ENCODE measurements around the gene MARCHF10. TPM values are rescaled to one million over a fixed set of nuclear protein-coding genes. Genes with fewer than 3 reads are reported as not detected.
"Not testable (repeated sequence)": the region's sequence is repeated elsewhere in the genome, so short reads cannot be mapped to it uniquely, and the experiment has no call there.

Gene MARCHF10
- total RNA-seq = not detected

- DNase-seq (ENCODE audit: low spot score) = no peak
- no peak for ATAC-seq
Observed at GRCh38 chr17:62807812-62808575, at the start of gene MARCHF10. Gene MARCHF10 (minus strand): TSS chr17:62808314. CDS start chr17:62801735, 6,579 bp downstream.

GRCh38 chr17:62857526-62857925 lies 49.4 kb upstream of the MARCHF10 start:
- ATAC-seq (no peak), DNase-seq (ENCODE audit: low spot score) (no peak)

- ATAC-seq = no peak
Observed at GRCh38 chr17:62856594-62856993, 48.5 kb upstream of the MARCHF10 start.

GRCh38 chr17:62855156-62855555 lies 47.0 kb upstream of the MARCHF10 start:
- ATAC-seq (no peak), DNase-seq (ENCODE audit: low spot score) (no peak)

More at GRCh38 chr17:62856594-62856993, 48.5 kb upstream of the MARCHF10 start:
- DNase-seq (ENCODE audit: low spot score) = no peak

- ATAC-seq = no peak
Observed at GRCh38 chr17:62854098-62854680, 46.1 kb upstream of the MARCHF10 start.

GRCh38 chr17:62852195-62852594 lies 44.1 kb upstream of the MARCHF10 start:
- no peak for ATAC-seq
- no peak for DNase-seq (ENCODE audit: low spot score)

More at GRCh38 chr17:62854098-62854680, 46.1 kb upstream of the MARCHF10 start:
- DNase-seq (ENCODE audit: low spot score) = no peak

- not testable (repeated sequence) for ATAC-seq
Observed at GRCh38 chr17:62849591-62850415, 41.7 kb upstream of the MARCHF10 start.

GRCh38 chr17:62848334-62848733 lies 40.2 kb upstream of the MARCHF10 start:
- ATAC-seq (no peak), DNase-seq (ENCODE audit: low spot score) (no peak)

More at GRCh38 chr17:62849591-62850415, 41.7 kb upstream of the MARCHF10 start:
- not testable (repeated sequence) for DNase-seq (ENCODE audit: low spot score)

- no peak for DNase-seq (ENCODE audit: low spot score)
- no peak for ATAC-seq
Observed at GRCh38 chr17:62847426-62847825, 39.3 kb upstream of the MARCHF10 start.

GRCh38 chr17:62840871-62841270 lies 32.8 kb upstream of the MARCHF10 start:
- DNase-seq (ENCODE audit: low spot score) (no peak), ATAC-seq (no peak)

- DNase-seq (ENCODE audit: low spot score); ATAC-seq: not testable (repeated sequence)
Observed at GRCh38 chr17:62833816-62834215, 25.7 kb upstream of the MARCHF10 start.

GRCh38 chr17:62832405-62832804 lies 24.3 kb upstream of the MARCHF10 start:
- no peak for DNase-seq (ENCODE audit: low spot score)
- ATAC-seq = no peak

GRCh38 chr17:62831066-62831465 lies 23.0 kb upstream of the MARCHF10 start:
- not testable (repeated sequence) for ATAC-seq

GRCh38 chr17:62827746-62828485 lies 19.8 kb upstream of the MARCHF10 start:
- no peak for ATAC-seq

More at GRCh38 chr17:62831066-62831465, 23.0 kb upstream of the MARCHF10 start:
- DNase-seq (ENCODE audit: low spot score) = not testable (repeated sequence)

GRCh38 chr17:62826956-62827355 lies 18.8 kb upstream of the MARCHF10 start:
- no peak for DNase-seq (ENCODE audit: low spot score)
- no peak for ATAC-seq

More at GRCh38 chr17:62827746-62828485, 19.8 kb upstream of the MARCHF10 start:
- DNase-seq (ENCODE audit: low spot score) = peak; percentile 11

GRCh38 chr17:62825182-62825581 lies 17.1 kb upstream of the MARCHF10 start:
- ATAC-seq = no peak

GRCh38 chr17:62824290-62825131 lies 16.4 kb upstream of the MARCHF10 start:
- ATAC-seq (no peak), DNase-seq (ENCODE audit: low spot score) (no peak)

More at GRCh38 chr17:62825182-62825581, 17.1 kb upstream of the MARCHF10 start:
- DNase-seq (ENCODE audit: low spot score) = peak; percentile 6

- ATAC-seq (no peak), DNase-seq (ENCODE audit: low spot score) (peak; percentile 19)
Observed at GRCh38 chr17:62823111-62823893, 15.2 kb upstream of the MARCHF10 start.

All from left lobe of liver (tissue), 2 donors.